Activated T-cell treated with anti-CD3 and anti-CD28 coated beads, Interleukin-2, amount 50 U/mL, for 1 hour (primary cell): Measurements from ENCODE around the gene MARCKSL1.
"Not testable (repeated sequence)": the region's sequence is repeated elsewhere in the genome, so short reads cannot be mapped to it uniquely, and the experiment has no call there.

Experiments
- DNase-seq: peaks from one replicate; pipeline ENCODE4 v3.0.0-alpha.2; 2020

MARCKSL1 gene

GRCh38 chr1:32335790-32336590 is at the start of gene MARCKSL1:
TSS of gene MARCKSL1 (minus strand) at chr1:32336233. CDS start at chr1:32336033, 200 bp downstream.
- peak; percentile 92 for DNase-seq

DNA sequence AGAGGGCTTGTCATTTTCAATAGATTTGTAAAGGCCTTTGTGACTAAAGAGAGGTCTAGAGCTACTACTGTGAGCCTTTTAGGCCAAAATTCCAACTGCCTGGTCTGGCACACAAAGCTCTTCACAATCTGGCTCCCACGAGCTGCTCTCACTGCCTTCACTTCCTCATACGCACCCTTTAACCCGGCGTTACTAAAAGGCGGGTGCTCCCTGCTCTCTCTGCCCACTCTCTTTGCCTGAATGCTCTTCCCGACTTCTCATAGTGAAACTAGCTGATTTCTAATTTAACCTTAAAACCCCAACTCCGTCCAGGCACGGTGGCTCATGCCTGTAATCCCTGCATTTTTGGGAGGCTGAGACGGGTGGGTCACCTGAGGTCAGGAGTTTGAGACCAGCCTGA is 44.0 kb upstream of the MARCKSL1 start:
- no peak for DNase-seq

DNA sequence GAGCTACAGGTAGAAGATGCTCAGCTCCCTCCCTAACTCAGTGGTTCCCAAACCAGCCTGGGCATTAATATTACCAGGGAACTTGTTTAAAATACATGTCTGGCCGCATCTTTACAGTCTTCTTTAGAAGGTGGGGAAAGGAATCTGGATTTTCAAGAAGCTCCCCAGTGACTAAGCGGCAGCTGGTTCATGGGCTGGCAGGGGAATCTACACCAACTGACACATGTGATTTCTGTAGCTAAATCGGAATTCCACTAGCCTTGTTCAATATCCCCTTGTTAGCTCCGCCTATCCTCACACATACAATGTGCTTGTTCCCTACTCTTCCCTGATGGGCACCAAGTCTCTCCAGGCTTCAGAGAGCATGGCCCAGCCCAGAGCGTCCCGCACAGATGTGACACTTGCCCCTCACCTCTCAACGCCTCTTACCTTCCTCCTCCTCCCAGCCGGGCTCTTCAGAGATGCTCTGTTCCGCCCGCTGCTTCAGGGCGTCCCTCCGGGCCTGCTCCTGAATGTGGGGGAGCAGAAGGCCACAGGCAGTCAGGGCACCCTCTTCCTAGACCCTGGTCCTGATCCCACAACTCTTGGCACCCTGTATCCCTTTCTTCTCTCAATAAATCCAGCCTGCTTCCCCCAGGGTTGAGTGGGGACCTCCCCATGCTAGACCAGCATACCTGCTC is 41.6 kb upstream of the MARCKSL1 start:
- DNase-seq: no peak

- no peak for DNase-seq
Observed at GRCh38 chr1:32376199-32376598, 40.2 kb upstream of the MARCKSL1 start.

GRCh38 chr1:32373996-32374592 is 38.1 kb upstream of the MARCKSL1 start:
- no peak for DNase-seq

DNA sequence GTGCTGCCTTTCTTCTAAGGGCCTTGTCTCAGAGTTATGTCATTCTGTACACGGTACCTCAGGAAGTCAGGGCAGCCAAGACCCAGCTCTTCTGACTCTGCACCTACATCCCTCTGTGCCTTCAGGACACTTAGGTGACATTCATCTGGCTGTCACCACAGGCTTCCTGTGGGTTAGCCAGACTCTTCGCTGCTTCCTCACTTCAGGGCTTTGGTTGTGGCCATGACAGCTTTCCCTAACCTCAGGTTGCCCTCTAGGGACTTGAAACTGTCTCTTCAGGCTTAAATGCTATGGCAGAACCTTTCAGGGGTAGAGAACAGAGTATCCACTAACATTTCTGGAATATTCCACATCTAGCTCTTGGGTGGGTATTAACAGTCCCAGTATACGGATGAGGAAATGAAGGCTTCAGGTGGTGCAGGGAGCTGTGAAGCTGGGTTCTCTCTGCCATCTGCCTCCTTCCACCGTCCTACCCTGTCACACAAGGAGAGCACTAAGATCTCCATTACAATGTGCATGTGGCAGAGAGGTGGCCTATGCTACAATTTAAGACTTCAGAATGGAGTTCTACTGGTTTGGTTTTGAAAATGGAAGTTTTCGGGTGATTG is 36.2 kb upstream of the MARCKSL1 start:
- peak; percentile 53 for DNase-seq

DNA sequence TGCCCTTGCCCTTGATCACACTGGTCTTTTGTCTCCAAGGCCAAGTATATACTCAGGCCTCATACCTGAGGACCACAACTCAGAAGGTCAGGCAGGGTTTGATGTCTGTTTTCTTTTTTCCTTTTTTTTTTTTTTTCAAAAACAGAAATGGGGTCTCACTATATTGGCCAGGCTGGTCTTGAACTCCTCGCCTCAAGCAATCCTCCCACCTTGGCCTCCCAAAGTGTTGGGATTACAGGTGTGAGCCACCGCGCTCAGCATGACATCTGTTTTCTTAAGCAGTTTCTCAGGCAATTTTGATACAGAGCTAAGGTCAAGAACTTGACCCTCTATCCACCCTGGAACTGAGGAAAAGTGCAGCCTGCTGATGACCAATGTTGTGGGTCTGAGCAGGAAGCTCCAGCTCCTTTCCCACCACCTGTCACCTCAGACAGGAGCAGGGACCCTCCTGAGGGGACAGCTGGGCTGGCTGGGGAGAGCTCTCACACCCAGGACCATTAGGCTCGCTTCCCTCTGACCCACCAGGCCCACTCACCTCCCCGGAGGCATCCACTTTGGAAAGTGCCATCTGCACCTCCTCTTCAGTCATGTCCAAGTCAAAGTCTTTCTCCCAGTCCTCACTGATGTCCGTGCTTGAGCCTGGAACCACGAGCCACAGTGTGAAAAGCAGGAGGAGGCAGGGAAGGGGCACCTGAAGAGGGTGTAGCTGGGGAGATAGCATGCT is 32.0 kb upstream of the MARCKSL1 start:
- no peak for DNase-seq

DNA sequence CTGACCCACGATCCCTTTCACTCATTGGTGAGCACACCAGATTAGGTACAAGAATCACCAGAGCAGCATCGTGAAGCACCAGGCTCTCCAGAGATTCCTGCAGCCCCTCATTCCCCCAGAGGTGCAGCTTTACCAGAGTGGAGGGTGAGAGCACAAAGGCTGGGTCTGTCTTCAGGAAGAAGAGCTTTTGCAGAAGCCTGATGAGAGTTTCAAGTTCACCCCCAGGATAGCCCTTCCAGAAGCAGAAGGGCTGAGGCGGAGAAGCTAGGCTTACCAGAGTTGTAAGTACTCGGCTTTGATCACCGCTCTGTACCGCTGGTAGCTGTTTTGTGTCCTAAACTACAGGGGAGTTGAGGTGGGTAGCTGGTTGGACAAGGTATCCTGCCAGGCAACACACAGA is 29.4 kb upstream of the MARCKSL1 start:
- DNase-seq: no peak

- no peak for DNase-seq
Observed at GRCh38 chr1:32364836-32365235, 28.8 kb upstream of the MARCKSL1 start.

DNA sequence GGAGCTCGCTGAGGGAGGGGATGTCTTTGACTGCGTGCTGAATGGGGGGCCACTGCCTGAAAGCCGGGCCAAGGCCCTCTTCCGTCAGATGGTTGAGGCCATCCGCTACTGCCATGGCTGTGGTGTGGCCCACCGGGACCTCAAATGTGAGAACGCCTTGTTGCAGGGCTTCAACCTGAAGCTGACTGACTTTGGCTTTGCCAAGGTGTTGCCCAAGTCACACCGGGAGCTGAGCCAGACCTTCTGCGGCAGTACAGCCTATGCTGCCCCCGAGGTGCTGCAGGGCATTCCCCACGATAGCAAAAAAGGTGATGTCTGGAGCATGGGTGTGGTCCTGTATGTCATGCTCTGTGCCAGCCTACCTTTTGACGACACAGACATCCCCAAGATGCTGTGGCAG is 27.7 kb upstream of the MARCKSL1 start:
- DNase-seq: no peak

GRCh38 chr1:32362474-32363313 is 26.7 kb upstream of the MARCKSL1 start, which contains the start of the genes FAM229A and TSSK3:
TSS of gene FAM229A (minus strand) at chr1:32362485. CDS start at chr1:32362091, 394 bp downstream.
TSS of gene TSSK3 (plus strand) at chr1:32362539. CDS start at chr1:32362702, 163 bp downstream.
- DNase-seq: no peak

DNA sequence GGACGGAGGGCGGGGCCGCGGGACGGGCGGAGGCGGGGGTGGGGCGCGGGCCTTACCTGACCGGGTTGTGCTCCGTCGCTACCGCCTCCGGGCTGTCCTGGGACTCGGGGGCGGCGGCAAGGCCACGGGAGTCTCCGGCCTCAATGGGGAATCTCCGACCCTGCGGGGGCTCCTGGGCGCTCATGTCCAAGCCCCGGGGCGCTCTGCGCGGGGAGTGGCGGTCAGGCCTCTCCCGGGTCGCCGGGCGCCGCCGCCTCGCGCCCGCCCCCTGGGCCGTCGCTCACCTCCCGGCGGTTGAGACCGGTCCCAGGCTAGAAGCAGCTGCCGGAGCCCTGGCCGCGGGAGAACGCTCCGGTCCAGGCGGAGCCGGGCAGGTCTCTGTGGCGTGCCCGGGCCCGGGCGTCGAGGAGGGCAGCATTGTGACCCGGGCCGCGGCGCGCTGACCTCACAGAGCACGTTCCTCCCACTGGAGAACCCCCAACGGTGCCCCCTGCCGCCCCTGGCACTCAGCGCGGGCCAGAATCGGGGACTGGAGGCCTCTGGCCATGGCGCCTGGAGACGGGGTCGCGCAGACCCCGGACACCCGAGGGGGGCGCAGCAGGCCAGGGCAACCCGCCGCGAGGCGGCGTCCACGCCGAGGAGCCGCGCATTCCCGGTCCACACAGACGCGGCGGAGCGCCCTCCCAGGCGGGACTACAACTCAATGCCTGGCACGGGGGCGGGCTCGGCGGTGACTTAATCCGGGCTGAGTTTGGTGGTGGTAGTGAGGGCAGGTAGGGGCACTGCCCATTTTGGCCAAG is 25.8 kb upstream of the MARCKSL1 start:
- DNase-seq: peak; percentile 58

DNA sequence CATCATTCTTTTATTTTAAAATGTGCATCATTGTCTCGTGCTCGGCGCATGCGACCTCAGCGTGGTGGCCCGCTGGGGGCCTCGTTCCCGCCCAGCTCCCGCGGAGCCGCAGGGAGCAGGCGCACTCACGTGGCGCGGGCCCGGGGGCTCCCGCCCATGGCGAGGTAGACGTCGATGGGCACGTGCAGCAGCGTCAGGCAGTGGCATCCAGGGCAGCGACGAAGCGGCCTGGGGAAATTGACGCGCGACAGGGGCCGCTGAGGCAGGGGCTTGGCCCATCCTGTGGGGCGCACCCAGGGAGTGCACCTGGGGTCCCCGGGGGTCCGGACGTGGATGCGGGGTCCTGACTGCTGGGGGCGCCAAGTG is 25.3 kb upstream of the MARCKSL1 start:
- DNase-seq: no peak

- DNase-seq: no peak
Observed at GRCh38 chr1:32358435-32358834, 22.4 kb upstream of the MARCKSL1 start.

- no peak for DNase-seq
Observed at GRCh38 chr1:32357614-32358013, 21.6 kb upstream of the MARCKSL1 start.

DNA sequence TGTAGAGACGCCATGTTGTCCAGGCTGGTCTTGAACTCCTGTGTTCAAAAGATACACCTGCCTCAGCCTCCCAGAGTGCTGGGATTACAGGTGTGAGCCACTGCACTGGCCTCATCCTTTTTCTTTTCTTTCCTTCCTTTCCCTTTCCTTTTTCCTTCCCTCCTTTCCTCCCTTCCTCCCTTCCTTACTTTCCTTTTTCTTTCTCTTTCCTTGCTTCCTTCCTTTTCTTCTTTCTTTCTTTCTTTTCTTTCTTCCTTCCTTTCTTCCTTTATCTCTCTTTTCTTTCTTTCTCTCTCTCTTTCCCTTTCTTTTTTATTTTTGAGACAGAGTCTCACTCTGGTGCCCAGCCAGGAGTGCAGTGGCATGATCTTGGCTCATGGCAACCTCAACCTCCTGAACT is 20.4 kb upstream of the MARCKSL1 start:
- no peak for DNase-seq

- not testable (repeated sequence) for DNase-seq
Observed at GRCh38 chr1:32355778-32356177, 19.7 kb upstream of the MARCKSL1 start.

GRCh38 chr1:32353886-32354570 is 18.0 kb upstream of the MARCKSL1 start:
- no peak for DNase-seq

DNA sequence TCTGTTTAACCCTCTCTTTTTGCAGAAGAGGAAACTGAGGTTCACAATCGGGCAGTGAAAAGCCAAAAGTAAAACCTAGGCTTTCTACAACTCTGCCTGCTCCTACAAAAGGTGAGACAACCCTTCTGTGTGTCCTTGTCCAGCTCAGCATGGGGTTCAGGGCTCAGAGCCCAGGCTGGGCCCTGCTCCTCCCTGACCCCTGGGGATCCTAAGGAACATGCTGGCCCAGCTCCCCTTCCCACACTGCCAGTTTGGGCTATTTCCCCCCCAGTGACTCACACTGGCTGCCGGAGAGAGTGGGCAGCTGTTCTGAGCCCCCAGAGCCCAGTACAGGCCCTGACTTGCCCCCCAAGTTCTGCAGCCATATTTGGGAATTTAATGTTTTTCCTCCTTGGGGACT is 17.4 kb upstream of the MARCKSL1 start:
- DNase-seq: no peak

GRCh38 chr1:32352831-32353383 is 16.9 kb upstream of the MARCKSL1 start:
- DNase-seq: no peak
